GM23248 (cell line): Measurements from ENCODE around the gene SDK2. TPM values are rescaled to one million over a fixed set of nuclear protein-coding genes. Genes with fewer than 3 reads are reported as not detected.

Experiments used
- DNase-seq: peaks from one replicate; pipeline ENCODE4 v3.0.0-alpha.2; 2015
- H2AFZ ChIP-seq: fragments of 200-600 bp; sonication (generic); 2 replicates; pipeline ENCODE4 v1.6.1; 2016; ENCODE audit warnings: antibody characterized with exemption
- H3F3A ChIP-seq: fragments of 200-600 bp; sonication (generic); 2 replicates; pipeline ENCODE4 v1.6.1; 2016; ENCODE audit warnings: mild to moderate bottlenecking, antibody characterized with exemption, mixed run types; ENCODE audit not compliant: insufficient read depth
- H3K27ac ChIP-seq: fragments of 200-600 bp; sonication (generic); 2 replicates; pipeline ENCODE4 v1.5.1; 2016; ENCODE audit warnings: mild to moderate bottlenecking
- H3K27me3 ChIP-seq: fragments of 200-600 bp; sonication (generic); replicated peaks from 2 replicates; pipeline ENCODE4 v1.6.1; 2016; ENCODE audit warnings: mild to moderate bottlenecking; ENCODE audit not compliant: insufficient read depth
- H3K36me3 ChIP-seq: fragments of 200-600 bp; sonication (generic); 2 replicates; pipeline ENCODE4 v1.6.1; 2016; ENCODE audit warnings: low read depth, mild to moderate bottlenecking
- H3K4me1 ChIP-seq: fragments of 200-600 bp; sonication (generic); 2 replicates; pipeline ENCODE4 v1.6.1; 2016; ENCODE audit warnings: mild to moderate bottlenecking; ENCODE audit not compliant: insufficient read depth
- H3K4me2 ChIP-seq: fragments of 200-600 bp; sonication (generic); one replicate; pipeline ENCODE4 v1.6.1; 2016; ENCODE audit warnings: mild to moderate bottlenecking; ENCODE audit not compliant: unreplicated experiment
- H3K4me3 ChIP-seq: fragments of 200-600 bp; sonication (generic); 2 replicates; pipeline ENCODE4 v1.5.1; 2016; ENCODE audit warnings: mild to moderate bottlenecking
- H3K79me2 ChIP-seq: fragments of 200-600 bp; sonication (generic); 2 replicates; pipeline ENCODE4 v1.6.1; 2016; ENCODE audit warnings: mild to moderate bottlenecking; ENCODE audit not compliant: insufficient read depth
- H3K9ac ChIP-seq: fragments of 200-600 bp; sonication (generic); 2 replicates; pipeline ENCODE4 v1.6.1; 2016; ENCODE audit warnings: mild to moderate bottlenecking
- H3K9me2 ChIP-seq: fragments of 200-600 bp; sonication (generic); 2 replicates; pipeline ENCODE4 v1.6.1; 2016; ENCODE audit warnings: mixed run types, mild to moderate bottlenecking, moderate library complexity; ENCODE audit not compliant: insufficient read depth
- H3K9me3 ChIP-seq: fragments of 200-600 bp; sonication (generic); one replicate; pipeline ENCODE4 v1.6.1; 2017; ENCODE audit warnings: low read depth
- H4K20me1 ChIP-seq: fragments of 200-600 bp; sonication (generic); 2 replicates; pipeline ENCODE4 v1.6.0; 2016; ENCODE audit not compliant: insufficient read depth
- EZH2 ChIP-seq: fragments of 200-600 bp; sonication (generic); IDR thresholded peaks from 2 replicates; pipeline ENCODE4 v1.6.1; 2018; ENCODE audit warnings: antibody characterized with exemption, mild to moderate bottlenecking; ENCODE audit not compliant: insufficient read depth, poor library complexity, severe bottlenecking
- EZH2phosphoT487 ChIP-seq: fragments of 200-600 bp; sonication (generic); IDR thresholded peaks from 2 replicates; pipeline ENCODE4 v1.6.1; 2018; ENCODE audit warnings: antibody characterized with exemption, moderate library complexity, mild to moderate bottlenecking, low read depth; ENCODE audit not compliant: insufficient read depth
- whole genome bisulfite sequencing, 2 experiments: methylation state at CpG; one replicate each; pipeline ENCODE4 v1.1.6; 2015 to 2017; ENCODE audit warnings: low lambda C conversion rate in 2 of 2, low coverage in 1 of 2; ENCODE audit errors: missing lambda C conversion rate in 2 of 2; 5-methylcytosine and 5-hydroxymethylcytosine counted together
- in situ Hi-C: fragments of 300-500 bp; cut with MboI; formaldehyde crosslinking; loops from 2 replicates; pipeline ENCODE4 v1.15.0; 2020
- polyA plus RNA-seq: library from polyadenylated mRNA; unstranded; fragments of >200 nt; fragmentation: Nextera tagmentation; extraction: Ambion mirVana; gene quantifications from 2 replicates; pipeline ENCODE4 v1.2.1, GENCODE V29; 2016
- total RNA-seq: library from RNA; depleted of rRNA; stranded (reverse); fragments of >200 nt; shearing (Covaris generic); gene quantifications from 2 replicates; pipeline ENCODE4 v1.2.3, GENCODE V29; 2014

Gene SDK2
- total and polyA plus RNA-seq, 2 experiments from 2014 or later: under 0.01 to 0.03 TPM

DNA sequence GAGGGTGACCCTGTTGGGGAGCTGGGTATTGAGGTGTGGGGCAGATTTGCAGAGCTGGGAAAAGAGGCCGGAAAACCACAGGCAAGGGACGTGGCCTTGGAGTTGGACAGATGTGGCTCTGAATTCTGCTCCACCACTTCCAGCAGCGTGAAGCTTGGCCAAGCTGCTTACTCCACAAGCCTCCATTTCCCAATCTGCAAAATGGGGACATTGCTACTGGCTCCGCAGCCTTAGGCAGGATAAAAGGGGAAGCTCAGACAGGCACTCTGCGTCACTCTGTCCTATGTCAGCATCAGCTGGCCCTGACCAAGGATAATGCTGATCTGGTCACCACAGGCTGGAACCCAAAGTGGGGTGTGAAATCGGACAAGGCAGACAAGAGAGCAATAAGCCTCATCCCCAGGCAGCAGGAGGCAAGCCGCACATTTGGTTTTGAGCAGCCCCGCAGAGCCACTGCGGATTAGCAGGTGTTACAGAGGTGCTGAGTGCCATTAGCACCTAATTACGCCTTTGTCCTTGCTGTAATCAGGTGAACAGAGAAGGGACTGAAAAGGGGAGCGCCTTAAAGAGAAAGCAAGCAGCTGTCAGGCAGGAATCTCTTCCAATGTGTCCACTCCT, 54.8 kb downstream of the SDK2 start:
- no peaks in the 10 kb centered on the region for H3F3A ChIP-seq
- H3K4me2 ChIP-seq: no peak overlapping the region
- H4K20me1 ChIP-seq: no peaks in the 10 kb centered on the region
- DNase-seq: no peak
- H3K27me3 ChIP-seq: peaks cover 19% of the 10 kb centered on the region; the same call in 1 of the 2 replicates
- no peak overlapping the region for H2AFZ ChIP-seq
- 49 to 50% methylated on average over 11 of the region's 11 CpGs for WGBS, 2 experiments
- no peaks in the 10 kb centered on the region for H3K36me3 ChIP-seq
- no peaks in the 10 kb centered on the region for H3K9me2 ChIP-seq
- H3K4me1 ChIP-seq: no peaks in the 10 kb centered on the region
- H3K79me2 ChIP-seq: no peaks in the 10 kb centered on the region
- H3K27ac ChIP-seq: no peak overlapping the region
- no peak overlapping the region for H3K9ac ChIP-seq
- no peak for TF ChIP-seq EZH2
- TF ChIP-seq EZH2phosphoT487: no peak
- H3K4me3 ChIP-seq: no peak overlapping the region
- H3K9me3 ChIP-seq: no peaks in the 10 kb centered on the region
- in situ Hi-C loops: no loop called here

DNA sequence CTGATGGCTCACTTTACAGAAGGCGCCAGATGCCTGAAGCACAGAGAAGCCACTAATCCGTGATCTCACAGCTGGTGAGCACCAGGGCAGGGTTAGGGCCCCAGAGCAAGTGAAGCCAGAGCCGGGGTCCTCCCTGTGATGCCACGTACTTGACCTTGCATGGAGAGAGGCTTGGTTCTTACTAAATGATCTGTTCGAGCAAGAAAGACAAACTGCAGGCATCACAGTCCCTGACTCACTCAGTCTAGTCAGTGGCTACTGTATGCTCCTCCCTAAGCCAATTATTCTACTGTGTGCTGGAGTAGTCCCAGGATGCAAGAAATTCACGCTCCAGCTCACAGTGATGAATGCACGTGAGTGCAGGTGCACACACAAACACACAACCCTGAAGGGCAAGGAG, 55.4 kb downstream of the SDK2 start:
- Histone ChIP-seq H3F3A (no peaks in the 10 kb centered on the region), H3K4me2 (no peak overlapping the region), H3K4me3 (no peak overlapping the region), H3K79me2 (no peaks in the 10 kb centered on the region), H3K9ac (no peak overlapping the region), H3K36me3 (no peaks in the 10 kb centered on the region), H3K9me2 (no peaks in the 10 kb centered on the region), H3K4me1 (no peaks in the 10 kb centered on the region), H4K20me1 (no peaks in the 10 kb centered on the region), H3K27me3 (peaks cover 19% of the 10 kb centered on the region; the same call in 1 of the 2 replicates), H3K9me3 (no peaks in the 10 kb centered on the region), H2AFZ (no peak overlapping the region), H3K27ac (no peak overlapping the region)
- in situ Hi-C loops: no loop called here
- WGBS, 2 experiments: 16 to 23% methylated on average over 5 to 7 of the region's 7 CpGs
- TF ChIP-seq EZH2phosphoT487 (no peak), EZH2 (no peak)
- DNase-seq: peak; percentile 32

- Histone ChIP-seq H3K4me1 (no peaks in the 10 kb centered on the region), H3K4me3 (no peak overlapping the region), H3K27ac (no peak overlapping the region), H3K79me2 (no peaks in the 10 kb centered on the region), H3K9ac (no peak overlapping the region), H2AFZ (no peak overlapping the region), H3K36me3 (no peaks in the 10 kb centered on the region), H3K27me3 (peaks cover 19% of the 10 kb centered on the region; the same call in 1 of the 2 replicates), H3K4me2 (no peak overlapping the region), H3K9me3 (no peaks in the 10 kb centered on the region), H4K20me1 (no peaks in the 10 kb centered on the region), H3F3A (no peaks in the 10 kb centered on the region), H3K9me2 (no peaks in the 10 kb centered on the region)
- in situ Hi-C loops: no loop called here
- WGBS, 2 experiments: 72 to 75% methylated on average over 15 of the region's 15 CpGs
- TF ChIP-seq EZH2phosphoT487 (no peak), EZH2 (no peak)
- DNase-seq: peak; percentile 11
These were observed 55.9 kb downstream of the SDK2 start for GRCh38 chr17:73588301-73588846.

- no peak for TF ChIP-seq EZH2
- TF ChIP-seq EZH2phosphoT487: no peak
- DNase-seq: peak; percentile 22
- no peaks in the 10 kb centered on the region for H3K9me2 ChIP-seq
- H3K27me3 ChIP-seq: peaks cover 19% of the 10 kb centered on the region; the same call in 1 of the 2 replicates
- H3K4me1 ChIP-seq: no peaks in the 10 kb centered on the region
- in situ Hi-C loops: no loop called here
- H3K36me3 ChIP-seq: no peaks in the 10 kb centered on the region
- H3K9me3 ChIP-seq: no peaks in the 10 kb centered on the region
- no peaks in the 10 kb centered on the region for H4K20me1 ChIP-seq
- no peak overlapping the region for H3K9ac ChIP-seq
- H2AFZ ChIP-seq: no peak overlapping the region
- H3K27ac ChIP-seq: no peak overlapping the region
- H3F3A ChIP-seq: no peaks in the 10 kb centered on the region
- no peak overlapping the region for H3K4me2 ChIP-seq
- WGBS, 2 experiments: 37 to 38% methylated on average over 12 of the region's 12 CpGs
- no peaks in the 10 kb centered on the region for H3K79me2 ChIP-seq
- H3K4me3 ChIP-seq: no peak overlapping the region
These were observed 57.2 kb downstream of the SDK2 start for GRCh38 chr17:73586921-73587602.
